Measurements from ENCODE around the gene SLC35A1.

The SLC35A1 gene, protein sequence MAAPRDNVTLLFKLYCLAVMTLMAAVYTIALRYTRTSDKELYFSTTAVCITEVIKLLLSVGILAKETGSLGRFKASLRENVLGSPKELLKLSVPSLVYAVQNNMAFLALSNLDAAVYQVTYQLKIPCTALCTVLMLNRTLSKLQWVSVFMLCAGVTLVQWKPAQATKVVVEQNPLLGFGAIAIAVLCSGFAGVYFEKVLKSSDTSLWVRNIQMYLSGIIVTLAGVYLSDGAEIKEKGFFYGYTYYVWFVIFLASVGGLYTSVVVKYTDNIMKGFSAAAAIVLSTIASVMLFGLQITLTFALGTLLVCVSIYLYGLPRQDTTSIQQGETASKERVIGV

GRCh38 chr6:87472525-87473418 is at the start of gene SLC35A1:
SLC35A1 (plus strand) TSS chr6:87472974; CDS start chr6:87473004, 30 bp downstream.
- ATAC-seq (ENCODE audit: low read depth) = peak; percentile 85
- Histone ChIP-seq H3K27me3 (ENCODE audit: insufficient read depth, poor library complexity, severe bottlenecking) (no peaks in the 10 kb centered on the region), H3K27ac (ENCODE audit: poor library complexity, severe bottlenecking) (peak within 1 kb of the TSS; percentile 46), H3K9me3 (ENCODE audit: severe bottlenecking) (no peaks in the 10 kb centered on the region), H3K4me3 (ENCODE audit: severe bottlenecking) (peak within 1 kb of the TSS; percentile 74), H3K4me1 (ENCODE audit: insufficient read depth, poor library complexity, severe bottlenecking) (peaks cover 12% of the 10 kb centered on the region), H3K36me3 (ENCODE audit: low read depth) (peaks cover 6% of the 10 kb centered on the region)
- TF ChIP-seq CTCF (IDR thresholded peaks at IDR 0.05; ENCODE audit: poor library complexity, severe bottlenecking) = no peak
- DNase-seq (ENCODE audit: low spot score) = peak; percentile 70

GRCh38 chr6:87426789-87427188 is 46.0 kb upstream of the SLC35A1 start:
- Histone ChIP-seq H3K4me1 (ENCODE audit: insufficient read depth, poor library complexity, severe bottlenecking) (no peaks in the 10 kb centered on the region), H3K9me3 (ENCODE audit: severe bottlenecking) (no peaks in the 10 kb centered on the region), H3K27me3 (ENCODE audit: insufficient read depth, poor library complexity, severe bottlenecking) (no peaks in the 10 kb centered on the region), H3K36me3 (ENCODE audit: low read depth) (no peaks in the 10 kb centered on the region), H3K4me3 (ENCODE audit: severe bottlenecking) (no peak overlapping the region), H3K27ac (ENCODE audit: poor library complexity, severe bottlenecking) (no peak overlapping the region)
- DNase-seq (ENCODE audit: low spot score) (no peak), ATAC-seq (ENCODE audit: low read depth) (no peak)
- TF ChIP-seq CTCF (IDR thresholded peaks at IDR 0.05; ENCODE audit: poor library complexity, severe bottlenecking) = no peak

GRCh38 chr6:87430499-87430898 is 42.3 kb upstream of the SLC35A1 start:
- TF ChIP-seq CTCF (IDR thresholded peaks at IDR 0.05; ENCODE audit: poor library complexity, severe bottlenecking) = no peak

DNA sequence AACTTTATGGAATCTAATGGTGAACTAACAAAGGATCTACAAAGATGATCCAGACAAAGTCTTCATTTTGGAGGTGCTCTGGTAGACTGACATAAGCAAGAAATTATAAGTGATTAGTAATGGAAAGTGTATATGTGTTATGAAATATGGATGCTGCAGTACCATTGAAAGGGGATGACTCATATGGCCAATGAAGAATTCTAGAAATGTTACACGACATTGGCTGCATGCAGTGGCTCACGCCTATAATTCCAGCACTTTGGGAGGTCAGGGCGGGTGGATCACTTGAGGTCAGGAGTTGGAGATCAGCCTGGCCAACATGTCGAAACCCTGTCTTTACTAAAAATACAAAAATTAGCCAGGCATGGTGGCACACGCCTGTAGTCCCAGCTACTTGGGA is 41.5 kb upstream of the SLC35A1 start:
- TF ChIP-seq CTCF (IDR thresholded peaks at IDR 0.05; ENCODE audit: poor library complexity, severe bottlenecking) = no peak
- Histone ChIP-seq H3K4me3 (ENCODE audit: severe bottlenecking) (no peak overlapping the region), H3K27ac (ENCODE audit: poor library complexity, severe bottlenecking) (no peak overlapping the region), H3K36me3 (ENCODE audit: low read depth) (no peaks in the 10 kb centered on the region), H3K9me3 (ENCODE audit: severe bottlenecking) (no peaks in the 10 kb centered on the region), H3K4me1 (ENCODE audit: insufficient read depth, poor library complexity, severe bottlenecking) (no peaks in the 10 kb centered on the region), H3K27me3 (ENCODE audit: insufficient read depth, poor library complexity, severe bottlenecking) (no peaks in the 10 kb centered on the region)
- DNase-seq (ENCODE audit: low spot score) (no peak), ATAC-seq (ENCODE audit: low read depth) (peak; percentile 56; the same call in 1 of the 3 replicates)

More at GRCh38 chr6:87430499-87430898, 42.3 kb upstream of the SLC35A1 start:
- no peak for ATAC-seq (ENCODE audit: low read depth)
- Histone ChIP-seq H3K27ac (ENCODE audit: poor library complexity, severe bottlenecking) (no peak overlapping the region), H3K9me3 (ENCODE audit: severe bottlenecking) (no peaks in the 10 kb centered on the region), H3K4me3 (ENCODE audit: severe bottlenecking) (no peak overlapping the region), H3K27me3 (ENCODE audit: insufficient read depth, poor library complexity, severe bottlenecking) (no peaks in the 10 kb centered on the region), H3K4me1 (ENCODE audit: insufficient read depth, poor library complexity, severe bottlenecking) (no peaks in the 10 kb centered on the region), H3K36me3 (ENCODE audit: low read depth) (no peaks in the 10 kb centered on the region)
- DNase-seq (ENCODE audit: low spot score) = no peak

All from RWPE2 (cell line).